DND-41 (cell line): ENCODE data around the gene GPATCH8.

Experiments used
- CTCF ChIP-seq: IDR thresholded peaks from 2 replicates; pipeline ENCODE4 v1.5.1; 2012; ENCODE audit warnings: borderline replicate concordance, low read length, moderate library complexity, mild to moderate bottlenecking; ENCODE audit not compliant: poor library complexity, severe bottlenecking; ENCODE audit errors: extremely low read depth
- EZH2 ChIP-seq: IDR thresholded peaks from 3 replicates; pipeline ENCODE4 v1.6.1; 2012; ENCODE audit warnings: borderline replicate concordance, low read depth, mild to moderate bottlenecking, moderate library complexity, low read length, inconsistent platforms; ENCODE audit not compliant: severe bottlenecking

- no peak for TF ChIP-seq CTCF
- TF ChIP-seq EZH2 = no peak
Observed at GRCh38 chr17:44496815-44497214, 6.4 kb downstream of the GPATCH8 start.
